Measurements from ENCODE around the gene MTIF2.
"Not testable (repeated sequence)": the region's sequence is repeated elsewhere in the genome, so short reads cannot be mapped to it uniquely, and the experiment has no call there.

MTIF2 gene

GRCh38 chr2:55280851-55281546 lies 12.0 kb upstream of the MTIF2 start:
- H3K27me3 ChIP-seq (ENCODE audit: control insufficient read depth, insufficient read depth, low read length, poor library complexity, severe bottlenecking); H3K4me1 ChIP-seq (ENCODE audit: control insufficient read depth, insufficient read depth, low read length); H3K36me3 ChIP-seq (ENCODE audit: control insufficient read depth, insufficient read depth, low read length); H3K9me3 ChIP-seq (ENCODE audit: control insufficient read depth, low read length); H3K4me3 ChIP-seq (ENCODE audit: insufficient read depth, low read depth, low read length); H3K27ac ChIP-seq (ENCODE audit: insufficient read depth, low read depth, low read length, poor library complexity, severe bottlenecking): not testable (repeated sequence)
- 95 to 98% methylated on average over 5 of the region's 5 CpGs for WGBS, 2 experiments

GRCh38 chr2:55279859-55280424 lies 10.9 kb upstream of the MTIF2 start:
- not testable (repeated sequence) for H3K9me3 ChIP-seq (ENCODE audit: control insufficient read depth, low read length); H3K4me3 ChIP-seq (ENCODE audit: insufficient read depth, low read depth, low read length); H3K27me3 ChIP-seq (ENCODE audit: control insufficient read depth, insufficient read depth, low read length, poor library complexity, severe bottlenecking); H3K36me3 ChIP-seq (ENCODE audit: control insufficient read depth, insufficient read depth, low read length); H3K27ac ChIP-seq (ENCODE audit: insufficient read depth, low read depth, low read length, poor library complexity, severe bottlenecking); H3K4me1 ChIP-seq (ENCODE audit: control insufficient read depth, insufficient read depth, low read length)
- 8 to 9% methylated on average over 6 of the region's 7 CpGs for WGBS, 2 experiments

GRCh38 chr2:55279214-55279835 lies 10.3 kb upstream of the MTIF2 start:
- not testable (repeated sequence) for H3K27me3 ChIP-seq (ENCODE audit: control insufficient read depth, insufficient read depth, low read length, poor library complexity, severe bottlenecking); H3K4me3 ChIP-seq (ENCODE audit: insufficient read depth, low read depth, low read length); H3K27ac ChIP-seq (ENCODE audit: insufficient read depth, low read depth, low read length, poor library complexity, severe bottlenecking); H3K9me3 ChIP-seq (ENCODE audit: control insufficient read depth, low read length); H3K4me1 ChIP-seq (ENCODE audit: control insufficient read depth, insufficient read depth, low read length); H3K36me3 ChIP-seq (ENCODE audit: control insufficient read depth, insufficient read depth, low read length)
- WGBS, 2 experiments = 18 to 19% methylated on average over 10 of the region's 10 CpGs

- no peak overlapping the region for H3K4me3 ChIP-seq (ENCODE audit: insufficient read depth, low read depth, low read length)
- H3K27me3 ChIP-seq (ENCODE audit: control insufficient read depth, insufficient read depth, low read length, poor library complexity, severe bottlenecking) = no peaks in the 10 kb centered on the region
- 86 to 92% methylated on average over 3 of the region's 3 CpGs for WGBS, 2 experiments
- no peaks in the 10 kb centered on the region for H3K9me3 ChIP-seq (ENCODE audit: control insufficient read depth, low read length)
- H3K36me3 ChIP-seq (ENCODE audit: control insufficient read depth, insufficient read depth, low read length) = no peaks in the 10 kb centered on the region
- H3K4me1 ChIP-seq (ENCODE audit: control insufficient read depth, insufficient read depth, low read length) = peaks cover 5% of the 10 kb centered on the region
- no peak overlapping the region for H3K27ac ChIP-seq (ENCODE audit: insufficient read depth, low read depth, low read length, poor library complexity, severe bottlenecking)
These were observed 8.3 kb upstream of the MTIF2 start for GRCh38 chr2:55277310-55277709.

- H3K4me1 ChIP-seq (ENCODE audit: control insufficient read depth, insufficient read depth, low read length); H3K27ac ChIP-seq (ENCODE audit: insufficient read depth, low read depth, low read length, poor library complexity, severe bottlenecking); H3K27me3 ChIP-seq (ENCODE audit: control insufficient read depth, insufficient read depth, low read length, poor library complexity, severe bottlenecking); H3K9me3 ChIP-seq (ENCODE audit: control insufficient read depth, low read length); H3K36me3 ChIP-seq (ENCODE audit: control insufficient read depth, insufficient read depth, low read length); H3K4me3 ChIP-seq (ENCODE audit: insufficient read depth, low read depth, low read length): not testable (repeated sequence)
- WGBS, 2 experiments = 93 to 96% methylated on average over 2 of the region's 2 CpGs
These were observed 5.3 kb upstream of the MTIF2 start for GRCh38 chr2:55274346-55274745.

GRCh38 chr2:55269645-55269990 lies 587 bp upstream of the MTIF2 start:
- no peak overlapping the region for H3K27ac ChIP-seq (ENCODE audit: insufficient read depth, low read depth, low read length, poor library complexity, severe bottlenecking)
- WGBS, 2 experiments = 78 to 83% methylated on average over 7 of the region's 7 CpGs

GRCh38 chr2:55268288-55268906 lies 634 bp downstream of the MTIF2 start:
- Histone ChIP-seq H3K9me3 (ENCODE audit: control insufficient read depth, low read length) (no peaks in the 10 kb centered on the region), H3K27ac (ENCODE audit: insufficient read depth, low read depth, low read length, poor library complexity, severe bottlenecking) (peak overlapping the region; percentile 63), H3K36me3 (ENCODE audit: control insufficient read depth, insufficient read depth, low read length) (peaks cover 3% of the 10 kb centered on the region), H3K4me3 (ENCODE audit: insufficient read depth, low read depth, low read length) (peak overlapping the region; percentile 95), H3K27me3 (ENCODE audit: control insufficient read depth, insufficient read depth, low read length, poor library complexity, severe bottlenecking) (no peaks in the 10 kb centered on the region), H3K4me1 (ENCODE audit: control insufficient read depth, insufficient read depth, low read length) (peaks cover 10% of the 10 kb centered on the region)
- 25 to 26% methylated on average over 13 of the region's 13 CpGs for WGBS, 2 experiments

More at GRCh38 chr2:55269645-55269990, 587 bp upstream of the MTIF2 start:
- H3K9me3 ChIP-seq (ENCODE audit: control insufficient read depth, low read length) = no peaks in the 10 kb centered on the region
- H3K4me3 ChIP-seq (ENCODE audit: insufficient read depth, low read depth, low read length) = peak overlapping the region; percentile 95
- H3K4me1 ChIP-seq (ENCODE audit: control insufficient read depth, insufficient read depth, low read length) = peaks cover 10% of the 10 kb centered on the region
- no peaks in the 10 kb centered on the region for H3K27me3 ChIP-seq (ENCODE audit: control insufficient read depth, insufficient read depth, low read length, poor library complexity, severe bottlenecking)
- no peaks in the 10 kb centered on the region for H3K36me3 ChIP-seq (ENCODE audit: control insufficient read depth, insufficient read depth, low read length)

GRCh38 chr2:55259586-55259985 lies 9.4 kb downstream of the MTIF2 start:
- not testable (repeated sequence) for H3K4me3 ChIP-seq (ENCODE audit: insufficient read depth, low read depth, low read length); H3K4me1 ChIP-seq (ENCODE audit: control insufficient read depth, insufficient read depth, low read length); H3K36me3 ChIP-seq (ENCODE audit: control insufficient read depth, insufficient read depth, low read length); H3K27me3 ChIP-seq (ENCODE audit: control insufficient read depth, insufficient read depth, low read length, poor library complexity, severe bottlenecking); H3K27ac ChIP-seq (ENCODE audit: insufficient read depth, low read depth, low read length, poor library complexity, severe bottlenecking); H3K9me3 ChIP-seq (ENCODE audit: control insufficient read depth, low read length)
- 90 to 96% methylated on average over 3 of the region's 3 CpGs for WGBS, 2 experiments

GRCh38 chr2:55252832-55253231 lies 16.2 kb downstream of the MTIF2 start:
- Histone ChIP-seq H3K27ac (ENCODE audit: insufficient read depth, low read depth, low read length, poor library complexity, severe bottlenecking) (no peak overlapping the region), H3K9me3 (ENCODE audit: control insufficient read depth, low read length) (no peaks in the 10 kb centered on the region), H3K4me3 (ENCODE audit: insufficient read depth, low read depth, low read length) (no peak overlapping the region), H3K4me1 (ENCODE audit: control insufficient read depth, insufficient read depth, low read length) (no peaks in the 10 kb centered on the region), H3K36me3 (ENCODE audit: control insufficient read depth, insufficient read depth, low read length) (no peaks in the 10 kb centered on the region), H3K27me3 (ENCODE audit: control insufficient read depth, insufficient read depth, low read length, poor library complexity, severe bottlenecking) (no peaks in the 10 kb centered on the region)
- whole genome bisulfite sequencing, 2 experiments = 91 to 100% methylated on average over 2 to 3 of the region's 3 CpGs

GRCh38 chr2:55247025-55247424 lies 22.0 kb downstream of the MTIF2 start:
- Histone ChIP-seq H3K36me3 (ENCODE audit: control insufficient read depth, insufficient read depth, low read length) (peaks cover 11% of the 10 kb centered on the region), H3K4me1 (ENCODE audit: control insufficient read depth, insufficient read depth, low read length) (no peaks in the 10 kb centered on the region), H3K9me3 (ENCODE audit: control insufficient read depth, low read length) (no peaks in the 10 kb centered on the region), H3K27me3 (ENCODE audit: control insufficient read depth, insufficient read depth, low read length, poor library complexity, severe bottlenecking) (no peaks in the 10 kb centered on the region), H3K4me3 (ENCODE audit: insufficient read depth, low read depth, low read length) (no peak overlapping the region), H3K27ac (ENCODE audit: insufficient read depth, low read depth, low read length, poor library complexity, severe bottlenecking) (no peak overlapping the region)
- WGBS, 2 experiments = 95 to 96% methylated on average over 5 of the region's 5 CpGs

Measured in ectodermal cell (in vitro differentiated cells).